Hematopoietic multipotent progenitor cell treated with erythropoietin and hydrocortisone succinate and interleukin-3 and kit ligand, for 17 days (in vitro differentiated cells): ENCODE results near the gene OR1D2.
"Not testable (repeated sequence)": the region's sequence is repeated elsewhere in the genome, so short reads cannot be mapped to it uniquely, and the experiment has no call there.

Source experiments
- DNase-seq: peaks from one replicate; pipeline ENCODE4 v3.0.0-alpha.2; 2015; ENCODE audit warnings: low spot score

The OR1D2 gene

GRCh38 chr17:3104322-3104721 lies at the start of gene OR1D2:
TSS of gene OR1D2 (minus strand) at chr17:3104422. CDS start at chr17:3092996, 11,426 bp downstream.
- DNase-seq, result no peak

DNA sequence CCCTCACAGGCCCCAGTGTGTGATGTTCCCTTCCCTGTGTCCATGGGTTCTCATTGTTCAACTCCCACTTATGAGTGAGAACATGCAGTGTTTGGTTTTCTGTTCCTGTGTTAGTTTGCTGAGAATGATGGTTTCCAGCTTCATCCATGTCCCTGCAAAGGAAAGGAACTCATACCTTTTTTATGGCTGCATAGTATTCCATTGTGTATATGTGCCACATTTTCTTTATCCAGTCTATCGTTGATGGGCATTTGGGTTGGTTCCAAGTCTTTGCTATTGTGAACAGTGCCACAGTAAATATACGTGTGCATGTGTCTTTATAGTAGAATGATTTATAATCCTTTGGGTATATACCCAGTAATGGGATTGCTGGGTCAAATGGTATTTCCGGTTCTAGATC lies 33.3 kb upstream of the OR1D2 start:
- DNase-seq, result not testable (repeated sequence)

DNA sequence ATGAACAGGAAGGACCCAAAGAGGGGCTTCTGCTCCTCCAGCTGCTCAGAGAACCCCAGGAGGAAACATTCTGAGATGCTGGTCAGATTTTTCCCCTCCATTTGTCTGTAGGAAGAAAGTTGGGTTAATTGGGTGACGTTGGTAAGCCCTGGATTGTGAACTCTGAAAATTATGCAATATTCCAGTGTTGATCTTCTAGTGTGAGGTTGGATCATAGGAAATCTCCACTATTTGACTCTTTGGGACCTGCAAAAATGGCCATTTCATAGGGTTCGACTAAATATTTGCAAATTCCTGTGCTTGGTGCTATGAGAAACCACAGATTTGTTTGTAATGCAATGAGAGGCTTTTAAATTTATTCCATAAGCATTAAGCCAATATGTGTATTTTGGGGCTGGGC lies 23.2 kb upstream of the OR1D2 start, which contains the start of gene OR1G1:
OR1G1 (minus strand) TSS at position 101 of the 400 bp plus-strand sequence; CDS start at position 101, 0 bp downstream.
- DNase-seq, result no peak

- DNase-seq, result not testable (repeated sequence)
Observed at GRCh38 chr17:3073850-3074249, 30.4 kb downstream of the OR1D2 start.

DNA sequence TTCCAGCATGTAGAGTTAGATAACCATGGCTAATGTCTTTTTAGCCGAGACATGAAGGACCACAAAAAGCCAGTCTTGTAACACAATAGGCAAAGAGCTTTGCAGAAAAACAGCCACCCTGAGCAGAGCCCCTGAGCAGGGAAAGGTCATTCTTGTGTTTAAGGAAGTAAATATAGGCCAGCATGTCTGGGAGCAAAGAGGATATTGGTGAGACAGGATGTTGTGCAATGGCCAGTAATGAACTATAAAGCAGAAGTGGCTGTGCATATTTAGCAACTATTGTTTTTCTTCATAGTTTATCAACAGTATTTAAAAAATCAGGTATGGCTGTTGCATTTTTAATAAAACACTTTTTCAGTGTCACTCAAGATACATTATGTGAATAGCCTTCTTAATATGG lies 39.0 kb downstream of the OR1D2 start:
- not testable (repeated sequence) for DNase-seq

GRCh38 chr17:3063507-3063906 lies 40.7 kb downstream of the OR1D2 start, which contains the start of gene OR1D5:
TSS of gene OR1D5 (minus strand) at chr17:3063607. CDS start at chr17:3063607, 0 bp downstream.
- DNase-seq, result not testable (repeated sequence)

DNA sequence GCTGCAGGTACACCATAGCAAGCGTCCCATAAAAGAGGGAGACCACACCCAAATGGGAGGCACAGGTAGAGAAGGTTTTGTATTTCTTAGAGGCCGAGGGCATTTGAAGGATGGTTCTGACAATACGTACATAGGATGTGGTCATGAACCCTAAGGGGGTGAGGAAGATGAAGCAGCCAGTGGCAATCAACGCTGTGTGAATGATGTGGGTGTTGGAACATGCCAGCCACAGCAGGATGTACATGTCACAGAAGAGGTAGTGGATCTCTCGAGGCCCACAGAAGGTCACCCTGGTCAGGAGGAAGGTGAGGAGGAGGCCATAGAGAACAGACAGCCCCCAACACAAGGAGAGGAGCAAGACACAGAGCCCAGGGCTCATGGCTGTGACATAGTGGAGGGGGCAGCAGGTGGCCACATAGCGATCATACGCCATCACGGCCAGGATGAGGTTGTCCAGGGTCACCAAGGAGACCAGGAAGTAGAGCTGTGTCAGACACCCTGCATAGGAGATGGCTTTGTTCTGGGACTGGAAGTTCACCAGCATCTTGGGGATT lies 41.3 kb downstream of the OR1D2 start:
- DNase-seq, result not testable (repeated sequence)

DNA sequence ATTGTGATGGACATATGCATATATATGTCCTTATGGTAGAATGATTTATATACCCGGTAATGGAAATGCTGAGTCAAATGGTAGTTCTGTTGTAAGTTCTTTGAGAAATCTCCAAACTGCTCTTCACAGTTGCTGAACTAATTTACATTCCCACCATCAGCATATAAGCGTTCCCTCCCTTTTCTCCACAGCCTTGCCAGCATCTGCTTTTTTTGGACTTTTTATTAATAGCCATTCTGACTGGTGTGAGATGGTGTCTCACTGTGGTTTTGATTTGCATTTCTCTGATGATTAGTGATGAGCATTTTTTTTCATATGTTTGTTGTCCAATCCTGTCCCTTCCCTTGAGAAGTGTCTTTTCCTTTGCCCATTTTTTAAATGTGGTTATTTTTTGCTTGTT lies 49.4 kb downstream of the OR1D2 start:
- DNase-seq, result not testable (repeated sequence)

DNA sequence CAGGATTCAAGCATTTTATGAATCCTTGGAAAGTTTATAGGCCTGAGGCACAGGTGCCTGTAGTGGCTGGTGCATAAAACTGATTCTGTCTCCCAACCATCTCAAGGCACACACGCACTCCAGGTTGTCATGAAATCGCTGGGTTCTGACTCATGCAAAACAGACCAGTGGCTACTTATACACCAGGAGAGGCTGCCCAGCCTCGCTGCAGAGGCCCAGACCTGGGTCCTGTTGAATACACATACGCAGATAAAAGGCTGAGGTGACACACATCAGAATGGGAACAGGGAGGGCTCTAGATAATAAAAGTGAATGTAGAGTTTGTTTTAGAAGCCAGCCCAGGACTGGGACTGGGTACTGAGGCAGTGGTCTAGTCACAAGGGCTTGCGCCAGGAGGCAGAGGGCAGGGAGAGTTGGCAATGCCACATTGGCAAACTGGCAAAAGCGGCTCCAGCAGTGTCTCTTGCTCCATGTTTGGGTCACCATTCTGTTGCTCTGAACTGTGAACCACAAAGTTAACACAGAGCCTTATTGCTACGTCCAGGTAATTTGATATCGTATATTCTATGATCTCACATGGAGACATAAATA lies 54.4 kb downstream of the OR1D2 start:
- DNase-seq, result no peak

GRCh38 chr17:3048727-3049471 lies 55.3 kb downstream of the OR1D2 start:
- peak; percentile 60 for DNase-seq

DNA sequence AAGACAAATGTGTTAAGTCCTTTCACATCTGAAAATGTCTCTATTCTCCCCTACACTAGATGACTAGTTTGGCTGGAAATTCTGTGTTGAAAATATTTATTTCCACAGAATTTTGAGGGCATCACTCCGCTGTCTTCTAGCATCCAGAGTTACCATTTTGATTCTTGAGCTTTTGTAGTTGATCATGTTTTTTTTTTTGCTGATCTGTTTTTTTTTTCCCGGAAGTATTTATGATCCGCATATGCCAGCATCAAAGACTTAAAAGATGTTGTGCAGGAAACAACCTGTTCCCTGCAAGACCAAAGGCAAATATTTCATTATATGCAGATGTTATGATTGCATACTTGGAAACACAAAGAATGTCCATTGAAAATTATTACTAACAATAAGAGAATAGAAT lies 57.5 kb downstream of the OR1D2 start:
- no peak for DNase-seq

DNA sequence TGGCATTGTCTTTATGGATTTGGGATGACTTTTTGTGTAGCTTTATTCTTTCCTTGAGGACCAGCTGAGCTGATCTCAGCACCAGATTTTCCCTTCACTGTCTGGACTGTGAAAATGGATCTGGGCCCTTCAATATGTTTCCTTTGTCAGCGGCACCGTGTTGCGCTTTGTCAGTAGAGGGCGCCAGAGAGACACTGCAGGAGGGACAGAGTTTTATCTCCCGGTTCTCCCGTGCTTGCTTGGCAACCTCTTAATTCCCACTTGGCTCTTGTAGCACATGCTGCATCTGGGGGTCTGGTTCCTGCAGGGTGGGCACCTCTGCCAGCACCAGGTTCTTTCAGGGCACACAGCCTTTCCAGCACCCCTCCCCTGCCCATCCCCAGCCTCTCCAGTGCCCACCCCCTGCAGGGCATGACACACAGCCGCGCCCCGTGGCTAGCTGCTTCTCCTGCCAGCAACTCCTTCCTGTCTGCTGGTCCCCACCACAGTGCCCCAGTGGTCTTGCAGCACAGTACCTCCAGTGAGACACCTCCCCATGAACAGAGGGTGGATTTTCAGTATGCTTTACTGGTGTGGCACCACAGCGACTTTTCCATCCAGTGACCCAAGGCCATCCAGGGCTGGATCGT lies 60.4 kb downstream of the OR1D2 start:
- DNase-seq, result peak; percentile 29

DNA sequence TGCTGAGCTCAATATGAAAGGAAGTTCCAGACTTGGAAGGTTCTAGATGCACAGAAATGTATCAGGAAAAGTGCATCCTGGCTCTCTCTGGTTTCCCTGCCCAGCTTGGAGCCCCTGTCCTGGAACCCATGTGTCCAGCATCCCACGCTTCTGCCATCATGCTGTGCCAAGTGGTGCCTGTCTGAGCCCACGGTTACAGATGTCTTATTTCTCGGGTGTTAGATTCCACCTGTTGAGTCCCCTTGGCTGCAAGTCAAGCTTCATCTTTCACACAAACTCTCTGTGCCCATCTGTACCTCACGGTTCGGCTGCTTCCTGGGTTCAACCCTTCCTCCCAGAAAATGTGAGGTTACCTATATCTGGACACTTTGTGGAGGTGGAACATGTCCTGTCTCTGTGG lies 63.3 kb downstream of the OR1D2 start:
- no peak for DNase-seq

- no peak for DNase-seq
Observed at GRCh38 chr17:3039736-3040135, 64.5 kb downstream of the OR1D2 start.

- no peak for DNase-seq
Observed at GRCh38 chr17:3038941-3039340, 65.3 kb downstream of the OR1D2 start.
